Astrocyte (in vitro differentiated cells and primary cell): ENCODE measurements around the gene PYHIN1.

ENCODE experiments used
- EZH2 ChIP-seq: IDR thresholded peaks from 2 replicates; pipeline ENCODE4 v1.6.1; 2012; ENCODE audit warnings: mild to moderate bottlenecking, low read length, inconsistent platforms; ENCODE audit not compliant: insufficient read depth
- TF ChIP-seq, protein P1 (sequence below): IDR thresholded peaks from 2 replicates; pipeline ENCODE4 v1.5.1; 2011; ENCODE audit warnings: low read depth, mild to moderate bottlenecking, inconsistent platforms, low read length, moderate library complexity; ENCODE audit not compliant: insufficient read depth

DNA sequence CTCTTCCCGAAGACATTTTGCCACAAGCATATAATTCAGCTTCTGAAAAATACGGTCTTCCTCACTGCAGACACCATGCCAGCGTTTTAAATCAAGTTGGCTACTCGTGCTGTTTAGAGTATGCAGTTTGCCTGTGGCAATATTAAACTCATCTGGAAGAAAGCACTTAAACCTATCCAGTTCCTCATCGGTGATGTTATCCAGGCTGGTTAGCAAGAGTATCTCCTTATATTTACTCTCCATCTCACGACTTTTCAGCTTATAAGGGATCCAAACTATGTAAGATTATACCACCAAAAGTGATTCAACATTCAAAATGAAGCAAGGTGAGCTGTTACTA, 68.7 kb downstream of the PYHIN1 start:
- TF ChIP-seq, protein P1, sequence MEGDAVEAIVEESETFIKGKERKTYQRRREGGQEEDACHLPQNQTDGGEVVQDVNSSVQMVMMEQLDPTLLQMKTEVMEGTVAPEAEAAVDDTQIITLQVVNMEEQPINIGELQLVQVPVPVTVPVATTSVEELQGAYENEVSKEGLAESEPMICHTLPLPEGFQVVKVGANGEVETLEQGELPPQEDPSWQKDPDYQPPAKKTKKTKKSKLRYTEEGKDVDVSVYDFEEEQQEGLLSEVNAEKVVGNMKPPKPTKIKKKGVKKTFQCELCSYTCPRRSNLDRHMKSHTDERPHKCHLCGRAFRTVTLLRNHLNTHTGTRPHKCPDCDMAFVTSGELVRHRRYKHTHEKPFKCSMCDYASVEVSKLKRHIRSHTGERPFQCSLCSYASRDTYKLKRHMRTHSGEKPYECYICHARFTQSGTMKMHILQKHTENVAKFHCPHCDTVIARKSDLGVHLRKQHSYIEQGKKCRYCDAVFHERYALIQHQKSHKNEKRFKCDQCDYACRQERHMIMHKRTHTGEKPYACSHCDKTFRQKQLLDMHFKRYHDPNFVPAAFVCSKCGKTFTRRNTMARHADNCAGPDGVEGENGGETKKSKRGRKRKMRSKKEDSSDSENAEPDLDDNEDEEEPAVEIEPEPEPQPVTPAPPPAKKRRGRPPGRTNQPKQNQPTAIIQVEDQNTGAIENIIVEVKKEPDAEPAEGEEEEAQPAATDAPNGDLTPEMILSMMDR = no peak
- no peak for TF ChIP-seq EZH2
